PFSK-1 (cell line): ENCODE data around the gene CYYR1.

Source experiments
- FOXP2 ChIP-seq: optimal IDR thresholded peaks from 2 replicates; pipeline ENCODE3; 2011; ENCODE audit warnings: borderline replicate concordance, control low read depth, inconsistent platforms; ENCODE audit not compliant: insufficient read depth; ENCODE audit errors: extremely low read length, extremely low read depth
- POLR2AphosphoS5 ChIP-seq: IDR thresholded peaks from 2 replicates; pipeline ENCODE4 v1.6.1; 2012; ENCODE audit warnings: low read depth, mild to moderate bottlenecking, control low read depth, low read length, moderate library complexity
- REST ChIP-seq, 2 experiments: IDR thresholded peaks; 2 replicates each; pipeline versions ENCODE4 v1.6.1 to v1.8.0; 2011 to 2012; ENCODE audit warnings: low read depth in 2 of 2, low read length in 2 of 2, control low read depth in 1 of 2, inconsistent platforms in 1 of 2, mild to moderate bottlenecking in 1 of 2, moderate library complexity in 1 of 2; ENCODE audit not compliant: insufficient read depth in 1 of 2
- SIN3A ChIP-seq: IDR thresholded peaks from 2 replicates; pipeline ENCODE4 v1.6.1; 2012; ENCODE audit warnings: mild to moderate bottlenecking, low read length, moderate library complexity, borderline replicate concordance; ENCODE audit not compliant: insufficient read depth
- TAF1 ChIP-seq: IDR thresholded peaks from 2 replicates; pipeline ENCODE4 v1.6.1; 2012; ENCODE audit warnings: low read length, control low read depth, borderline replicate concordance; ENCODE audit not compliant: insufficient read depth

CYYR1 gene

GRCh38 chr21:26505211-26505610 is 67.9 kb downstream of the CYYR1 start:
- TF ChIP-seq FOXP2, result no peak
- no peak for TF ChIP-seq POLR2AphosphoS5
- no peak for TF ChIP-seq REST (IDR thresholded peaks at IDR 0.05; ENCODE audit: insufficient read depth in 1 of 2, low read depth in 2 of 2, low read length in 2 of 2)
- TF ChIP-seq TAF1, result no peak
- no peak for TF ChIP-seq SIN3A

GRCh38 chr21:26503414-26503813 is 69.7 kb downstream of the CYYR1 start:
- TF ChIP-seq FOXP2 (no peak), POLR2AphosphoS5 (no peak), TAF1 (no peak), REST (IDR thresholded peaks at IDR 0.05; ENCODE audit: insufficient read depth in 1 of 2, low read depth in 2 of 2, low read length in 2 of 2) (no peak), SIN3A (no peak)

GRCh38 chr21:26501495-26502021 is 71.5 kb downstream of the CYYR1 start:
- no peak for TF ChIP-seq FOXP2
- no peak for TF ChIP-seq POLR2AphosphoS5
- no peak for TF ChIP-seq SIN3A
- TF ChIP-seq TAF1, result no peak

GRCh38 chr21:26499495-26499894 is 73.6 kb downstream of the CYYR1 start:
- no peak for TF ChIP-seq TAF1
- no peak for TF ChIP-seq SIN3A
- TF ChIP-seq REST (IDR thresholded peaks at IDR 0.05; ENCODE audit: insufficient read depth in 1 of 2, low read depth in 2 of 2, low read length in 2 of 2), result no peak
- no peak for TF ChIP-seq POLR2AphosphoS5
- TF ChIP-seq FOXP2, result no peak

- no peak for TF ChIP-seq SIN3A
These were observed 77.7 kb downstream of the CYYR1 start for GRCh38 chr21:26495283-26495849.

- no peak for TF ChIP-seq SIN3A
- no peak for TF ChIP-seq TAF1
- TF ChIP-seq POLR2AphosphoS5, result no peak
- TF ChIP-seq REST (IDR thresholded peaks at IDR 0.05; ENCODE audit: insufficient read depth in 1 of 2, low read depth in 2 of 2, low read length in 2 of 2), result no peak
- no peak for TF ChIP-seq FOXP2
These were observed 81.4 kb downstream of the CYYR1 start for GRCh38 chr21:26491663-26492062.
